ENCODE results near the gene SLC29A1. TPM values are rescaled to one million over a fixed set of nuclear protein-coding genes. Genes with fewer than 3 reads are reported as not detected.

The SLC29A1 gene
- total and polyA plus RNA-seq, 2 of the 8 experiments (the other 6 are each of a cell fraction or from before 2014, with no cell fraction given) = 187 to 558 TPM

DNA sequence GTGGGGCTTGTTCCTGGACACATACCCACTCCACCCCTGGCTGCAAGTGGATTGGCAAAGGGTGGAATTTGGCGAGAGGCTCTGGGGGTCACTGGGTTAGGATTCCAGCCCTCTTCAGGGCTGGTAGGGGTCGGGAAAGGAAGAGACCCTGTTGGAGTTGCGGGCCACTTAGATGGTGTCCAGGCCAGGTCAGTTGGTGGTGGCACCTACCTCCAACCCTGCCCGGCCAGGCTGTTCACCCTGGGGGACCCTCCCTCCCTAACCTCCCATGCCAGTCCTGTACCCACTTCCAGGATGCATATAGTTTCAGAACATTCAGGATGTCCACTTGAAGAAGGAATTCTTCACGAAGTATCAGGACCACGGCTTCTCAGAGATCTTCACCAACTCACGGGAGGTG is 43.7 kb upstream of the SLC29A1 start:
- Histone ChIP-seq H3K14ac (ENCODE audit: insufficient read length) (no peak overlapping the region), H4K20me1 (replicated peaks in 1 of 2; ENCODE audit: control insufficient read depth in 1 of 2, insufficient read depth in 2 of 2, low read length in 2 of 2) (no peaks in the 10 kb centered on the region), H4K5ac (ENCODE audit: insufficient read length, low read depth, low read length) (no peak overlapping the region), H2AK5ac (ENCODE audit: low read depth, low read length) (no peak overlapping the region), H2BK20ac (ENCODE audit: low read length) (no peak overlapping the region), H2BK120ac (replicated peaks; ENCODE audit: low read depth, low read length) (no peak overlapping the region), H3K79me1 (ENCODE audit: low read depth, low read length) (no peaks in the 10 kb centered on the region), H3K27ac (ENCODE audit: low read depth, low read length) (no peak overlapping the region), H3K4me3 (ENCODE audit: extremely low read depth in 1 of 4, insufficient read depth in 2 of 4, low read depth in 3 of 4, low read length in 4 of 4) (no peak overlapping the region), H2BK12ac (ENCODE audit: low read depth, low read length) (0 out of 2 replicates have a peak overlapping the region, but pooled peaks have one; percentile 9), H3K4ac (replicated peaks; ENCODE audit: insufficient read length, low read depth, low read length) (no peak overlapping the region), H3K36me3 (ENCODE audit: control insufficient read depth in 2 of 4, insufficient read depth in 4 of 4, low read length in 3 of 4) (no peaks in the 10 kb centered on the region), H3K18ac (ENCODE audit: extremely low read depth, low read length) (no peak overlapping the region), H4K8ac (ENCODE audit: extremely low read depth, insufficient read depth, low read length) (no peak overlapping the region), H2BK15ac (ENCODE audit: low read length) (no peak overlapping the region), H3K9me3 (ENCODE audit: insufficient read depth in 2 of 2, low read depth in 1 of 2, low read length in 1 of 2) (no peaks in the 10 kb centered on the region), H3K27me3 (replicated peaks in 1 of 4; ENCODE audit: control insufficient read depth in 3 of 4, extremely low read depth in 1 of 4, insufficient read depth in 3 of 4, low read length in 3 of 4) (no peaks in the 10 kb centered on the region), H2BK5ac (ENCODE audit: low read depth, low read length) (no peak overlapping the region), H3K4me1 (replicated peaks in 1 of 4; ENCODE audit: control insufficient read depth in 3 of 4, insufficient read depth in 4 of 4, low read length in 3 of 4) (peaks cover 2 to 15% (median 3%) of the 10 kb centered on the region in 4 experiments; a peak in 5 of 7 replicates), H3K4me2 (ENCODE audit: insufficient read depth in 1 of 2, low read depth in 2 of 2, low read length in 2 of 2) (no peak overlapping the region), H2AFZ (ENCODE audit: low read length) (no peak overlapping the region), H4K91ac (replicated peaks; ENCODE audit: insufficient read length, low read length) (no peak overlapping the region), H3K79me2 (ENCODE audit: control insufficient read depth in 1 of 2, insufficient read depth in 2 of 2, low read length in 2 of 2) (no peaks in the 10 kb centered on the region), H3K56ac (replicated peaks; ENCODE audit: insufficient read length, low read depth, low read length) (no peak overlapping the region), H3K9ac (replicated peaks in 1 of 4; ENCODE audit: extremely low read depth in 1 of 4, low read depth in 3 of 4, low read length in 3 of 4) (no peak overlapping the region), H3K23ac (ENCODE audit: insufficient read length) (no peak overlapping the region), H3K23me2 (ENCODE audit: low read depth, low read length) (peaks cover 10% of the 10 kb centered on the region; the same call in 1 of the 2 replicates)
- WGBS, 2 experiments (ENCODE audit: extremely low coverage in 1 of 2, insufficient coverage in 1 of 2, insufficient read length in 1 of 2, insufficient replicate concordance in 2 of 2, low coverage in 1 of 2, low lambda C conversion rate in 2 of 2, missing lambda C conversion rate in 1 of 2) = 88% methylated on average over 5 of the region's 7 CpGs; no CpG with 5 or more reads in 1 of the 2 experiments
- POLR2A ChIA-PET (ENCODE audit: partially characterized antibody) = interaction anchor here (1.2 to 2.2 kb wide), 3 partner anchors 44 to 76 kb away, joined by 4 to 7 read pairs (median 5); partner anchors contain the start of gene SLC29A1
- no peak for DNase-seq (ENCODE audit: low read depth in 1 of 2, low spot score in 2 of 2)
- CTCF ChIA-PET (ENCODE audit: partially characterized antibody) = interaction anchor here (1.0 to 10.8 kb wide), 2 partner anchors 20 to 49 kb away, joined by 3 to 287 read pairs; partner anchors contain the start of gene SLC29A1
- no peak for TF ChIP-seq MAFK (IDR thresholded peaks at IDR 0.05; ENCODE audit: low read depth, low read length)
- no peak for FAIRE-seq
